Left ventricle myocardium inferior (tissue), 1 donor: ENCODE results near the gene MASP1. TPM values are rescaled to one million over a fixed set of nuclear protein-coding genes. Genes with fewer than 3 reads are reported as not detected.

Experiments
- DNase-seq: peaks from one replicate; pipeline ENCODE4 v3.0.0-alpha.2; 2020
- H3K27ac ChIP-seq: fragments of 200-600 bp; replicated peaks from 2 replicates; pipeline ENCODE4 v1.8.0; 2021
- H3K27me3 ChIP-seq: fragments of 200-600 bp; 2 replicates; pipeline ENCODE4 v1.8.0; 2021; ENCODE audit warnings: low read depth
- H3K36me3 ChIP-seq: fragments of 200-600 bp; 2 replicates; pipeline ENCODE4 v1.8.0; 2021
- H3K4me1 ChIP-seq: fragments of 200-600 bp; 2 replicates; pipeline ENCODE4 v1.8.0; 2021
- H3K4me3 ChIP-seq: fragments of 200-600 bp; 2 replicates; pipeline ENCODE4 v1.8.0; 2021; ENCODE audit warnings: mild to moderate bottlenecking, moderate library complexity
- H3K9me3 ChIP-seq: fragments of 200-600 bp; replicated peaks from 2 replicates; pipeline ENCODE4 v1.8.0; 2021
- intact Hi-C: fragments of 100-400 bp; cut with micrococcal nuclease; formaldehyde crosslinking; loops from one replicate; pipeline ENCODE4 v1.11.0; 2022
- total RNA-seq: library from RNA; stranded (reverse); fragmentation: NEBNext Ultra II Directional; extraction: Animal tissue kit (Norgen Biotek cat#: 25700); gene quantifications from one replicate; pipeline ENCODE4 v1.2.1, GENCODE V29; 2021
- TF ChIP-seq, protein P1 (sequence below): fragments of 200-600 bp; IDR thresholded peaks from 2 replicates; pipeline ENCODE4 v1.8.0; 2021; ENCODE audit warnings: antibody characterized with exemption, mild to moderate bottlenecking, borderline replicate concordance
- donor health status: DM: no; HTN: yes; CAD: no; lungs with severe emphysema.

MASP1 gene
- total RNA-seq, 1 donor from 2014 or later = 214 TPM

DNA sequence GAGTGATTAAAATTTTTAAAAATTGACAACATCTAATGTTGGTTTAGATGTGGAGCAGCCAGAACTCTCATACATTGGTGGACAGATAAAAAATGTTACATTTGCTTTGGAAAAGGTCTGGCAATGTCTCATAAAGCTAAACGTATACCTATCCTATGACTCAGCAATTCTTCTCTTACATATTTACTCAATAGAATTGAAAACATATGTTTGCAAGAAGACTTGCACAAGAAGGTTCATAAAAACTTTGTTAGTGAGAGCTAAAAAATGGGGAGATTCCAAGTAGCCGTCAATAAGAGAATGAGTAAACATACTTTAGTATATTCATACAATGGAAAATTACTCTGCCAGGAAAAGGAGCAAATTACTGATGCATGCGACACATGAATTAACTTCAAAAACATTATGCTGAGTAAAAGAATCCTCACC lies 30.0 kb downstream of the MASP1 start:
- peaks cover 37% of the 10 kb centered on the region for H3K36me3 ChIP-seq
- H3K4me1 ChIP-seq = peaks cover 40% of the 10 kb centered on the region
- H3K27me3 ChIP-seq = no peaks in the 10 kb centered on the region
- intact Hi-C loops = no loop called here
- H3K4me3 ChIP-seq = no peak overlapping the region
- H3K9me3 ChIP-seq = no peaks in the 10 kb centered on the region
- TF ChIP-seq, protein P1, sequence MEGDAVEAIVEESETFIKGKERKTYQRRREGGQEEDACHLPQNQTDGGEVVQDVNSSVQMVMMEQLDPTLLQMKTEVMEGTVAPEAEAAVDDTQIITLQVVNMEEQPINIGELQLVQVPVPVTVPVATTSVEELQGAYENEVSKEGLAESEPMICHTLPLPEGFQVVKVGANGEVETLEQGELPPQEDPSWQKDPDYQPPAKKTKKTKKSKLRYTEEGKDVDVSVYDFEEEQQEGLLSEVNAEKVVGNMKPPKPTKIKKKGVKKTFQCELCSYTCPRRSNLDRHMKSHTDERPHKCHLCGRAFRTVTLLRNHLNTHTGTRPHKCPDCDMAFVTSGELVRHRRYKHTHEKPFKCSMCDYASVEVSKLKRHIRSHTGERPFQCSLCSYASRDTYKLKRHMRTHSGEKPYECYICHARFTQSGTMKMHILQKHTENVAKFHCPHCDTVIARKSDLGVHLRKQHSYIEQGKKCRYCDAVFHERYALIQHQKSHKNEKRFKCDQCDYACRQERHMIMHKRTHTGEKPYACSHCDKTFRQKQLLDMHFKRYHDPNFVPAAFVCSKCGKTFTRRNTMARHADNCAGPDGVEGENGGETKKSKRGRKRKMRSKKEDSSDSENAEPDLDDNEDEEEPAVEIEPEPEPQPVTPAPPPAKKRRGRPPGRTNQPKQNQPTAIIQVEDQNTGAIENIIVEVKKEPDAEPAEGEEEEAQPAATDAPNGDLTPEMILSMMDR = no peak
- DNase-seq = no peak
- no peak overlapping the region for H3K27ac ChIP-seq

DNA sequence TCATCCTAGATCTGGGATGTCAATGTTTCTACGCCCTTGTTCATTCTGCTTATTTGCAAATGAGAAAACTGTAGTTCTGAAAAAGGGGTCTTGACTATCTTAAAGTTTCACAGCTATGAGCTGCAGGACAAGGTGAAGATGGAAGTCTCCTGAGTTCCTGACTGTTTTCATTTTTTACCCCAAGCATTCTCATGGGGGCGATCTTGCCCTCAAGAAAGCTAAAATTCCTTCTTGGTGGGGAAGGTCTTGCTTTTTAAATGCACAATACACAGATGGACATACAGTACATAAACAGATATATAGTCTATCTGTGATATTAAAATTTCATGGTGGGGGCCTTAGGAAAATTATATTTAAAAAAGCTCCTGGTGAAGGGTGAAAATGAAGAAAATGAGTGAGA lies 32.4 kb downstream of the MASP1 start:
- peaks cover 37% of the 10 kb centered on the region for H3K36me3 ChIP-seq
- TF ChIP-seq, protein P1 = no peak
- no peaks in the 10 kb centered on the region for H3K27me3 ChIP-seq
- DNase-seq = no peak
- no peak overlapping the region for H3K27ac ChIP-seq
- peaks cover 35% of the 10 kb centered on the region for H3K4me1 ChIP-seq
- H3K9me3 ChIP-seq = no peaks in the 10 kb centered on the region
- no peak overlapping the region for H3K4me3 ChIP-seq
- intact Hi-C loops = no loop called here

DNA sequence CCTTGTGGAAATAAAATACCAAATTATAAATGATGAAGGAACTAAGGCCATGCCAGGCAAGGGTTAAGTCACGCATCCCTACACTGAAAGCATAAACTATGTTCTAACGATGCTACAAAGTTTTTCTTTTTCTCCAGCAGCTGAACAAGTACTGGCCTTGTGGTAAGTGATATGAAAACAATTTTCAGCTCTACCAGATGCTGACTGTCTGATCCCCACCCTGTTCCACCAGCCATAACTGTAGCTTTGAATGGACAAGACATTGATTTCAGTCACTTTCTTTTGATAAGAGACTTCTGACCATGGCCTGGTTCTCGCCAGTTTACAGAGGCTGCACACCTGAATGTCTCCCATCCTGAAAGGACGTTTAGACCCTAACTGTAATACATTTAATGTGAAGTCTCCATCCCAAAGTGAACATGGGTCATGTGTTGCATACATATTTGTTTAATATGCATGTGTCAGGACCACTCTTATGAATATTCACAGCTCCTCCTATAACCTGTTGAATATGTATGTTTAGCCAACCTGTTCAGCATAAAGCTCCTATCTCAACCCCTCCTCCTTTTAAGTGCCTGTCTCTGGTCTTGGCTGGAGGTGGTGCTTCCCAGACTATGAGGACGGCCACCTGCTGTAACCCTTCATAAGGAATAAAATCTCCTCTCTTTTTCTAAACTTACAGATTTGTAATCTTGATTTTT lies 33.4 kb downstream of the MASP1 start:
- no peak for DNase-seq
- Histone ChIP-seq H3K9me3 (no peaks in the 10 kb centered on the region), H3K4me1 (peaks cover 25% of the 10 kb centered on the region), H3K36me3 (peaks cover 39% of the 10 kb centered on the region), H3K27me3 (no peaks in the 10 kb centered on the region), H3K4me3 (no peak overlapping the region), H3K27ac (no peak overlapping the region)
- intact Hi-C loops = no loop called here
- TF ChIP-seq, protein P1 = no peak

DNA sequence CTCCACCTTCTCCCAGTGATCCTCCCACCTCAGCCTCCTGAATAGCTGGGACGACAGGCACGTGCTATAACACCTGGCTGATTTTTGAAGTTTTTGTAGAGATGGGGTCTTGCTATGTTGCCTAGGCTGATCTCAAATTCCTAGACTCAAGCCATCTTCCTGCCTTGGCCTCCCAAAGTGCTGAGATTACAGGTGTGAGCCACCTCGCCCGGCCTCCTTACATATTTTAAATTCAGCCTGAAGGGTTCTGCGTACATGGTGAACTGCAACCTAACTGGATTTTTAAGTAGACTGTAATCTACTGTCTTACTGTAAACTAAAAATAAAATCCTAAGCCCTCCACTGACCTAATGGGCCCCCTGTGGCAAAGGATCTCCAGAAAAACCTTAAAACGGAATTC lies 34.1 kb downstream of the MASP1 start:
- Histone ChIP-seq H3K27ac (no peak overlapping the region), H3K27me3 (no peaks in the 10 kb centered on the region), H3K36me3 (peaks cover 46% of the 10 kb centered on the region), H3K9me3 (no peaks in the 10 kb centered on the region), H3K4me3 (no peak overlapping the region), H3K4me1 (peaks cover 18% of the 10 kb centered on the region)
- intact Hi-C loops = no loop called here
- TF ChIP-seq, protein P1 = no peak
- DNase-seq = no peak

DNA sequence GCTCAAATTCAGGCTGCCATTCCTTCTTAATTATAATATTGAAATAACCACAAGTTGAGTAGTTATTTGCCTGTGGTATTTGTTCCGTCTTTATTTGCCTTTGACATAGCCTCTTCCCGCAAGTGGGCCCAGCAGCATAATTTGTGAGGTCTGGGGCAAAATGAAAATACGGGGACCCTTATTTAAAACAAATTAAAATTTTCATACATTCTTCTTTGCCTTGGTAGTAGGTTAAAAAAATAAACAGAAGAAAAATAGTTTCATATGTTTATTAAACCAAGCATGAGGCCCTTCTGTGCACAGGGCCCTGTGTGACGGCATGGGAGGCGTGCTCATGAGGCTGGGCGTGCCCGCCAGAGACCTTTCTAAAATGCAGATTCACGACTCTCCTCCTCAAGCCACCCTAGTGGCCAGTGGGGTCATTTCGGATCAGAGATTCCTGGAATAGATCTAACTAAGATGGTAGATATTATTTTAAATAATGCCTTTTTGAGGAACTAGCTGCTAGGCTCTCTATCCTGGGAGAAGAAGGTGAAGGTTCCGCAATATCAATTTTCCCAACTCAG lies 35.4 kb downstream of the MASP1 start:
- peaks cover 16% of the 10 kb centered on the region for H3K4me1 ChIP-seq
- H3K4me3 ChIP-seq = no peak overlapping the region
- H3K36me3 ChIP-seq = peaks cover 54% of the 10 kb centered on the region
- TF ChIP-seq, protein P1 = no peak
- intact Hi-C loops = no loop called here
- no peak overlapping the region for H3K27ac ChIP-seq
- no peaks in the 10 kb centered on the region for H3K9me3 ChIP-seq
- no peaks in the 10 kb centered on the region for H3K27me3 ChIP-seq
- no peak for DNase-seq
